GM19438 (cell line): ENCODE measurements around the gene UBE2E1.

Experiments used
- ATAC-seq: cut with Tn5 transposase; IDR thresholded peaks from one replicate; pipeline ENCODE4 v1.9.1; 2021; ENCODE audit warnings: low read depth; ENCODE audit not compliant: unreplicated experiment

UBE2E1 gene

DNA sequence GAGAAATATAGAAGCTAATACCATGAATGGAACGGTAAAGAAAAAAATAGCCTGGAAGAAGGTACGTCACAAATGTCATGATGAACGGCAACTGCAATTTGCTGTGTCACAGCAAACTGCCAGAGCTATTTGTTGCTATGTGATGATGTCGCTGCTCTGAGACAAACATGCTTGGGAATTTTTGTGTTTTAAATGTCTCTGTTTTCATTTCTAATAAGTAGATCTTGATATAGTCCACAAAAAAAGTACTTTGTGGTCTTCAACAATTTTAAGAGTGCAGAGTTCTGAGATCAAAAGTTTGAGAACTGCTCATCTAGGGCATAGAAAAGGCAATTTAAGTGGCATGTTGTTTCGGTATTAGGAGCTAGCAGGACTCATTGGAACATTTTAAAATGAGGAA is 135.0 kb downstream of the UBE2E1 start:
- no peak for ATAC-seq
